ENCODE data around the gene ABHD8.

ABHD8 gene

DNA sequence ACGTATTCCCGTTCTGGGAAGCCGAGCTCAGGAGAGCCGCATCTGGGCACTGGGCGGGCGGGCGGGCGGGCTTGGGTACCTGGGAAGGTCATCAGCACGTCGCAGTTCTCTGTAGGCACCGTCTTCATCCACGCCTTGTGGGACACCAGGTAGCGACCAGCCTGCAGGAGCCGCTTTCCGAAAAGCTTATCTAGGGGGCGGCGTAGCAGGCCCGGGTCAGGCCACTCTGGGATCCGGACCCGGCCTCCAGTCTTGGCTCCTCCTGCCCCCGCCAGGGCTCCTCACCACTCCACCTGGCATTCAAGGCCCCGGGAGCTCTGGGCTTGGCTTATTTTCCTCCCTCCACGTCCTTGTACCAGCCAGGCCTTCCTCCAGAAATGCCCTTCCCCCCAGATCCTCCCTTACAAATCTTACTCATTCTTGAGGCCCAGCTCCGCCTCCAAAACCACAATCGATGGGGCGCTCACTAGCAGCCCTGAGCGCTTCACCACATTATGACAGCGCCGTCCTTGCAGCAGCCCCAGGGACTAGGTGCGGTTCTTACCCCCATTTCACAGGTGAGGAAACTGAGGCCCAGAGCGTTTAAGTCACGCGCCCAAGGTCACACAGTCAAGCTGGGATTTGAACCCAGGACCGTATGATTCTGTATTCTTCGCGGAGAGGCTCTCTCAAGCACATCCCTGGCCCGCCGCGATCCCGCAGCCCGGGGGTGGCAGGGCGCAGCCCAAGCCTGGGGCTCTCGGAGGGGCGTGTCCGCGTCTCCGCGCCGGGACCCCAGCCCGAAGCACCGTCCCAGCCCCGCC, 30.6 kb upstream of the ABHD8 start:
- no peak for FAIRE-seq

DNA sequence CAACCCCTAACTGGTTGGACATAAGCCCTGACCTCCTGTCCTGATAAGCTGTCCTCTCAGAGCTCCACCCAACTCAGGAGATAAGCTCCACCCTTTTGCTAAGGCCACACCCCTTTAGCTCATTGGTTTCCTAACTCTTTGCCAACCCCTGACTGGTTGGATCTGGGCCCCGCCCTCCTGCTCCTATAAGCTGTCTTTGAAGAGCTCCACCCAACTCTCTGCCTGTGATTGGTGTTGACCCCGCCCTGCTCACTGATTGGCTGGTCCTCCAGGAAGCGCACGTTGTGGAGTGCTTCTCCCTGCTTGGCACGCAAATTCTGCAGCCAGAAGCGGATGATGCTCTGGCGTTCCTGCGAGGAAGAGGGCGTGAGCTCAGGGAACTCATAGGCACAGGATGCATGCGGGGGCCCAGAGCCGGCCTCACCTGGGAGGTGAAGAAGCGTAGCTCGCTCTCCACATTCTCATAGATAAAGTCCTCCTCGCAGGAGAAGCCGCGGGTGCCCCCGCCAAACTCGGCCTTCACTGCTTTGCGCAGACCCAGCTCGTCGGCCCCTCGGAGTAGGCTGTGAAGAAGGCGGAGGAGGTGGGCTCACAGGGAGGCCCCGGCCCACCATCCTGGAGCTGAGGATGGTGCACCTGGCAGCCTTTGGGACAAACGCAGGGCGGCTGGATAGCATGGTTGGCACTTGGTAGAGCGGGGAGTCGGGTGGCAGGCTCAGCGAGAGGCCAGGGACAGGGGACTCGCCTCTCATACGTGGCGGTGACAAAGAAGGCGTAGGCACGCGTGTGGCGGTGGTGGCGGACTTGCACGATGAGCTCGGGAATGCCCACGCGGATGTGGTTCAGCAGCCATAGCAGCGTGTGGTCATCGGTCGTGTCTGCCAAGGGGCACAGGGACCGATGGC, 29.7 kb upstream of the ABHD8 start:
- no peak for FAIRE-seq

DNA sequence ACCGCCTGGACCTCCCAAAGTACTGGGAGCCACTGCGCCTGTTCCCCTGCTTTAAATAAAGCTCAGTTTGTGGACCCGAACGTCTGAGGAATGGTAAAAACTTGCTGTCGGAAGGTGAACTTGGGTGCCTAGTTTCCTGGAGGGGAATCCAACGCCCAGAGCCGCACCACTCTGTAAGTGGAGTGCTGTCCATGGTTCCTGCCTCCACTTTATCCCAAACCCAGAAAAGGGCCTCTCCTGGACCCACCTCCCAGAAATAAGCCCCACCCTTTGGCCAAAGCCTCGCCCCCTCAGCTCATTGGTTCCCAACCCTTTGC, 29.1 kb upstream of the ABHD8 start:
- FAIRE-seq, result no peak

DNA sequence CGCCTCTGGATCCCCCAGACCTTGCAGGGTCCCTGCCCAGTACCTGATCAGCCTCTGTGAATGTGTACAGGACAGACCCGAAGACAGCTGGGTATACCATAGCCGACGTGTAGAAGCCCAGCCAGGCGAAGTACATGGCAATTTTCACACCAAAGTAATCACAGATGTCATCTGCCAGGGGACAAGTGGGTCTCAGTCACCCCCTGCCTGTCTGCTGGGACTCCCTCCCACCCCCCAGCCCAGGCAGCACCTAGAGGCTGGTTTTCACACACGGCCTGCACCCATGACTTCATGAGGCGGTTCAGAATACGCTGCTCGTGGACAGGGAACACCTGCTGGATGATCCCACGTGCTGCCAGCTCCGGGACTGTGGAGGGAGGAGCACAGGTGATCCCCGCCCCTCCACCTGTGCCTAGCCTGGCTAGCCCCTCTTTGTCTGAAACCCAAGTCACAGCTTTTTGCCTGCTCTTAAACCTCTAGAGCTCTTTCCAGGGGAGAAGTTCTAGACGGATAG, 27.9 kb upstream of the ABHD8 start:
- no peak for FAIRE-seq

DNA sequence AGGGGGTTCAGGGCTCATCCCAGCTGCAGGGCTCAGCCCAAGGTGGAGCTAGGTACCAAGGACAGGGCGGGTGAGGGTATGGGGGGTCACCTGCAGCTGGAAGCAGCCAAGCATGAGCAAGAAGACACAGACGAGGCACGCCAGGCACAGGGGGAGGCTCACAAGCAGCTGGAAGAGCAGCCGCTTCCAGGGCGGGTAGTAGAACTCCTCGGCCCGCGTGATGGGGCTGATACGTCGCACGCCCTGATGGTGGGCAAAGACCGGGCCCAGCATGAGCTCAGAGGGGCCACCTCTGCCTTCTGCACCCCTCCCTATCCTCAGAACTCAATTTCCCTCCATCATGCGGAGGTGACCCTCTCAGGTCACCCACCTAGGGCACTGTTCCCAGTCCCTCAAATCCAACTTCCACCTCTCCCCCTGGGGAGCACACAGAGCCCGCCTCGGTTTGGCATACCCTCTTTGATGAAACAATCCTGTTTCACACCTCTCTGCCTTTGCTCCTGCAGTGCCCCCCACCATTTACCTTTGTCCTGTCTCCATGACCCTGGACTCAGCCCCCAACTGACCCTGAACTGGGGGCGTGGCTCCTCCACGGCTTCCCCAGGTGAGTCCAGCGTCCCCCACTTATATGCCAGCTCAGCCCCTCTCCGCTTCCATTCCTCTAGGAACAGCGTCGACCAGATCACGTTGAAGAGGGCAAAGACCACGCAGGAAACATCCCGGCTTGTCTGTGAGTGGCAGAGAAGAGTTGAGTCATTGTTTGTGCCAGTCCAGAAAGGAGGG, 27.2 kb upstream of the ABHD8 start:
- FAIRE-seq, result no peak

DNA sequence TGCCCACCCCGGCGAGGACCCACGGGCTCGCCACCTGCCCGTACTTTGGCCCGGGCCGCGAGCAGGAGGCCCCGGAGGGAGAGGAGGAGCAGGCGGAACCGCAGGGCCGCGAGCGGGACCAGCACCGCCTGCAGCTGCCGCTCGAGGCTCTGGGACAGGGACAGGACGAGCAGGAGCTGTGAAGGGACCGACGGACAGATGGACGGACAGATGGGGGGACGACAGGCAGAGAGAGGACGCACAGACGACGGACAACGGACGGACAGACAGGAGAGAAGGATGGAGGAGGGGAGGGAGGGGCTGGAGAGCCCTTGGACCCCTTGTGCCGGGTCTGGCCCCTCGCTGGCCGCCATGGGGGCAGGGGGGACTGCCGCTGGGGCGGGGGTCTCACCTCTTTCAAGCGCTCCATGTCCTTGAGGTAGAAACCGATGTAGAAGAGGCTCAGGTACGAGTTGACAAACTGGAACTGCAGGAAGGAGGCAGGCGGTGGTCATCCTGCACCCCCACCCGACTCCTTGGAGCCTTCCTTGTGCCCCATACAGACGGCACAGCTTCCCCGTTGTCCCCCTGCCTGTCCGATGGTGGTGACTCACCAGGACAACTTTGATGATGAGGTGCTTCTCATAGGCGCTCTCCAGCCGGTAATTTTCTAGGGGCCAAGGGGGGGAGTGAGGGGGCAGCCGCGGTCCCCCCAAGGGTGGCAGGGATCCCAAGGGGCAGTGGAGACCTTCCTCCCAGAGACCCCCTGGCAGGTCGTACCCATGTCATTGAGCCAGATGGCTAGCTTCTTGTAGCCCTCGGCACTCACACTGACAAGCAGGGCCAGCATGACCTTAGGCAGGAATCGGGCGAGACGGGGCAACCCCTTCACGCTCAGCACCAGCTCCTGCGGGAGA, 26.4 kb upstream of the ABHD8 start:
- no peak for FAIRE-seq

DNA sequence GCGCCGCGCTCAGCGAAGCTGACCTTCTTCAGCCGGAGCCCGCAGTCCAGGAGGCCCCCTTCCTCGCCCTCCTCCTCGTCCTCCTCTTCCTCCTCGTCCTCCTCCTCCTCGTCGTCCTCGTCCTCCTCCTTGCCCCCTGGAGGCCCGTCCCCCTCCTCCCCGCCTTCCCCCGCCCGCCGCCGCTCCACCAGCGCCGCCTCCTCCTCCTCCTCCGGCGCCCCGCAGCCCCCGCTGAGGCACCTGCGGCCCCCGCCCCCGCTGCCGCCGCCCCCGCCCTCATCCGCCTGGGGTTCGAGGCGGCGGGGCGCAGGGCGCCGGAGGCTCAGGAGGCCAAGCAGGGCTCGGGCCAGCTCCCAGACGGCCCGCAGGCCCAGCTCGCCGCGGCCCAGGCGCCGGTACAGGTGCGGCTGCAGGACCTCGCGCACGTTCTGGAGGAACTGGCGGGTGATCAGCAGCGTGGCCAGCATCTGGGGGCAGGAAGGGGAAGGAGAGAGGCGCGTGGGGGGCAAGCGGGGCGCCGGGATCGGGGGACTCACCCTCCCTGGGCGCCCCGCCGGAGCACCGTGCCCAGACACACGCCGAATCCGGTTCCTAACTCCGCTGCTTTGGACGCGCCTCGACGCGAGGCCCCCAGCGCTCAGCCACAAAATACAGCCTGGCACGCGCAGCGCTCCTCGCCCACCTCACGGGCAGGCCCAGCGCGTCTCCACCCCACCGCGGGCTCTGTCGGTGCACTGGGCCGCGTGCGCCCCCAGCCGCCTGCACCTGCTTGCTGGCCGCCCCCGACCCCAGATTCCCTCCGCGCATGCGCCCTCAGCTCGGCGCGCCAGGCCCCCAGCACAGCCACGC, 25.5 kb upstream of the ABHD8 start:
- FAIRE-seq, result no peak

DNA sequence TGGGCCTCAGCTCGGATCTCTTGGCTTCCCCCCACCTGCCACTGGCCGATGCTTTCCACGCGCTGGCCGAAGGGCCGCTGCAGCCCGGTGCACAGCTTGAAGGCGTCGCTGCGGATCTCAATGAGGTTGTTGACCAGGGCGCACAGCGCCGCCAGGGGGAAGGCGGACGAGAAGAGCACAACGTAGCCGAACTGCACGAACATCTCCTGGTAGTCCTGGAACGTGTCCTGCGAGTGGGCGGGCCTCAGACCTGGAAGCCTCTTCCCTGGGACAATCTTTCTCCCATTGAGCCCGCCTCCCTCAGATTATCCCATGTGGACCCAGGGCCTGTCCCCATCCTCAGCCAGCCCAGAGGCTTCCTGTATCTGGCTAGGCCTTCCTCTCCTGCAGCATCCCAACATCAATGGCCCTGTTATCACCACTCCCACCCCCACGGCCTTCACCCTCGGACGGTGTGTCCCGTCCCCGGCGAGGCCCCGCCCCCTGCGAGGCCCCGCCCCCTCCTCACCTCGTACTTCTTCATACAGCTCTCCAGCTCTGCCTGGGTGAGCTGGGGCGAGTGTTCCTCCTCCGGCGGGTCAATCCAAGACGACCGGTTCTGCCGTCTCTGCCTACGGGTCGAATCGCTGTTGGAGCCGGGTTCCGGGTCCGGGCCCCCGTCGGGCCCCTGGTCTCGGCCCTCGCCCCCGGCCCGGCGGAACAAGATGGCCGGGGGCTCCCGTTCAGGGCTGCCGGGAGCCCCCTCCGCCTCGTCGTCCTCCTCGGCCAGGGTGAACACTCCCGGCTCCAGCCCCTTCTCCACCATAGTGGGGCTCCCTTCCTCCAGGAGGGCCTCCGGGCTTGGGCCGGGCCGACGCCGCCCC, 24.7 kb upstream of the ABHD8 start:
- no peak for FAIRE-seq

DNA sequence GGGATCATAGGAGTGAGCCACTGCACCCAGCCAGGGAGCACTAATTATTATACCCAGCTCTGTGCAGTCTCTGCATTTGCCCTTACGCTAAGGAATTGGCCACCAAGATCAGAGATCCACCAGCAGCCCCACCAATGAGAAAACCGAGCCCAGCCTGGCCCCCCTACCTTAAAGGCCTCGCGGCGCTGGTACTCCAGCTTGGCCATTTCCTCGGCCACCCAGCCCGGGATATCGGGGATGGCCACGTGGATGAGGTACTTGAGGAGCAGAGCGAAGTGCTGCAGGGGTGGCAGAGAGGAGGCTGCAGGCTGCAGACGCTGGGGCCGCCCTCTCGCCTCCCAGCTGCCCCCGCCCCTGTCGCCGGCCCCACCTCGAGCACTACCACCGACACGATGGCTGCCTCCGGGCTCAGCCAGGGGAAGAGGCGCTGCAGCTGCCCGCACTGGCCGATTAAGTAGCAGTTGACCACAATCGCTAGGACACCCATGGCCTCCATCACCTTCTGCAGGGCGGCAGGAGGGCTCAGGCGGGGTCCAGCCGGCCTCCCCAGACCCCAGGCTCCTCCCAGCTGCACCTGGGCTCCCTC, 23.9 kb upstream of the ABHD8 start:
- FAIRE-seq, result no peak

DNA sequence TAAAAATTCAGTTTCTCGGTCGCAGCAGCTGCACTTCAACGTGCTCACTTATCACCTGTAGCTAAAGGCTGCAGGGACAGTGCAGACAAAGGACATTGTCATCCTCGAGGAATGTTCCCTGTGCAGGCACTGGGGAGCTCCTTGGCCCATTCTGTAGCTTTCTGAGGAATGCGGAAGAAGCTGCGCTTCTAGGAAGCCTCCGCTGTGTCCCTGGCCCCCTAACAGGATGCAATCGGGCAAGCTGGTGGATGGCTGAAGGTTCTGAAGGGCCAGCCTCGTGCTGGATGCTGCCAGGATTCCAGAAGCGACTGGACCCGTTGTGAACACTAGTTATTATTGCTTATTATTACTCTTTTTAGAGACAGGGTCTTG, 23.4 kb upstream of the ABHD8 start:
- FAIRE-seq, result no peak

DNA sequence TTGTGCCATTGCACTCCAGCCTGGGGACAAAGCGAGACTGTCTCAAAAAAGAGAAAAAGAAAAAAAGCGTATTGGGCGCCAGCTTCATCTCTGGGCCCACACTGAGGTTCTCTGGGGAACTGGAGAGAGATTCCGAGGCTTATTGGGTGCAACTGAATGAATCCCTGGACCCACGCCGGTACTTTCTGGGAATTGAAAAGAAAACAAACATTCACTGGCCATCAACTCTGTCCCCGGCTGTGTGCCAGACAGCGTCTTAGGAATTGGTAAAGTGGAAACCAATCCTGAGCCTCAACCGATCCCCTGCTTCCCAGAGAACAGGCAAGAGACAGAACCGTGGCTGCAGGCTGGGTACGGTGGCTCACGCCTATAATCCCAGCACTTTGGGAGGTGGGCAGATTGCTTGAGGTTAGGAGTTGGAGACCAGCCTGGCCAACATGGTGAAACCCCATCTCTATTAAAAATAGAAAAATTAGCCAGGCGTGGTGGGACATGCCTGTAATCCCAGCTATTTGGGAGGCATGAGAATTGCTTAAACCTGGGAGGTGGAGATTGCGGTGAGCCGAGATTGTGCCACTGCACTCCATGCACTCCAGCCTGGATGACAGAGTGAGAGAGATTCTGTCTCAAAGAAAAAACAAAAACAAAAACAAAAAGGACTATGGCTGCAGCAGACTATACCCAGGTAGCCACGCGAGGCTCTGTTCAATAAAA, 22.8 kb upstream of the ABHD8 start:
- no peak for FAIRE-seq

DNA sequence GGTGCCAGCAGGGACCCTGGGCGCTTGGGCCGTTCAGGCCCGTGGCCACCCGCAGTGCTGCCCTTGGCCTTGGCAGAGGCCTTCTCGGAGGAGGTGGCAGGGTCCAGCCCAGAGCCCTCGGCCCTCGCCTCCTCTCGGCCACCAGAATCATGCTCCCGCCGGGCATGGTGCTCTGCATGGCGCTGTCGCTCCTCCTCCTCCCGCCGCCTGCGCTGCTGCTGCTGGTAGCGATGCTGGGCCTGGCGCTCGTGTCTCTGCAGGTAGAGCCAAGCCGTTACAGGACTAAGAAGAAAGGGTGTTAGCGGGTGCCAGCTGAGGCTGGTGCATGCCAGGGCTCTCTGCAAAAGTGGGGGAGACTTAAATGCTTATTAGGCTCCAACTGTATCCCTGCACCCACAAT, 21.9 kb upstream of the ABHD8 start:
- no peak for FAIRE-seq

DNA sequence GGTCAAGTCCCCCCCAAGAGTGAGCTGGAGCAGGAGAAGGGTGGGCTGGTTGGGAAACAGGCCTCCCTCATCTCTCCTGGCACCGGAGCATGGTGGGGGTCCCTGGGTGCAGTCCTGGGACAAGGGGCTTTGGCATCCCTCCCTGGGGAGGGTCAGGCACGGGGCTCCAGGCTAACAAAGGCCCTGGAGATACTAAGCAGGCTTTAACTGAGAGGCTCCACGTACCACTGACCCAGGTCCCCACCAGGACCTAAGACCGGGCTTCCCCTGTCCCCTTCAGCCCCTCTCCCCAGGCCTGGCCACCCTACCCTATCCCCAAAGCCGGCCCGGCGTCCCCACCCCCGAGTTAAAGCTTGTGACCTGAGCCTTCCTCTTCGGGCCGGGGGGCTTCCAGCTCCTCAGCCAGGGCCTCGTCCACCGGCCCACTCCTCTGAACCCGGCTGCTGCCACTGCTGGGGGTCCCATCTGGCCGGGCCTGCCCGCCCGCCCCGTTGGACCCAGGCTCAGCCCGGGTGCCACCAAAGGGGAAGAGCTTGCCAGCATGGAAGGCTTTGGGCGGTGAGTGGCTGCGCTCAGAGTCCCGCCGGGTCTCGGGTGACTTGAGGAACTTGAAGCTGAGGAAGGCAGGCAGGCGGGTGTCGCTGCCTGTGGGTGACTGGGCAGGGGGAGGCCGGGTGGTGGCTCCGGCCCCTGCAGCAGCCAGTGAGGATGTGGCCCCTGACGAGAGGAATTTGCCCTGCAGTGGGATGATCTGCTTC, 21.3 kb upstream of the ABHD8 start:
- no peak for FAIRE-seq

DNA sequence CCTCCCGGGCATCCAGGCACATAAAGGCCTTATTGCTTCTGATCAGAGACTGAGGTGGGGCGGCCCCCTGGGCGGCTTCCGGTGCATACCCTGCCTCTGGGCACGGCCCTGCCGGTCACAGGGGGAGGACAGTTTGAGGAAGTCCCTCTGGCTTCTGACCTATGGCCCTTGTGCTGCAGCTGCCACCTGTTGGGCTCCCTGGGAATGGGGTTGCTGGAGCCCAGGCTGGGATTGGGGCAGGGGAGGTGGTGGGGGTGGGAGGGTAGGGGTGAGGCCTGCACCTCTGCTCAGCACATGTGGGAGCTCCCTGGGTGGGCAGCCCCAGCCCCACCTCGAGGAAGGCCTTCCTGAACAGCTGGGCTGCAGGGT, 20.7 kb upstream of the ABHD8 start:
- FAIRE-seq, result no peak

DNA sequence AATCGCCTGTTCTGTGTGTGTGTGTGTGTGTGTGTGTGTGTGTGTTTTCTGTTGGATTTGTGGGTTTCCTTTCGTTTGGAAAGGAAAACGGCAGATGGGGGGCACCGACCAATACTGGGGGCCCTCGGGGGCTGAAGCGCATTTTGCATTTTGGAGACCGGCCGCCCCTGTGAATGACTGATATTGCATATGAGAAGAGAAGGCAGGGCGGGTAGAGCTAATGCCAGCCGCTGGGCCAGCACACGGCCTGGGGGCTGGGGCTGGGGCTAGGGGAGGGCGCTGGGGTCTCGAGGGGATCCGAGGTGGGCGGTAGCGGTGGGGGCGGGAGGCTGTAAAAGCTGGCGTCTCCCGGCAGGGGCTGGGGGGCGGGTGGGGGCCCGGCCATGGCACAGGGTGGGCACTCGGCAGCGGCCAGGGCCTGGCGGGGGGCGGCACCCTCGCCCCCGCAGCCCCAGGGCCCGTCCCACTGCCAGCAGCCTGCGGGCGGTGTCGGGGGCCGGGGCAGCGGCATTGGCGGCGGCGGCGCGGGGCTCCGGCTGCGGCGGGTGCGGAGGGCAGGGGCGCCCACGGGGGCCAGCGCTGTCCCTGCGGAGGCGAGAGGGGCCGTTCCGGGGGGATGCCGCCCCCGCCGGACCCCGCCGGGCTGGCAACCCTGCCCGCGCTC, 20.2 kb upstream of the ABHD8 start:
- FAIRE-seq, result no peak

DNA sequence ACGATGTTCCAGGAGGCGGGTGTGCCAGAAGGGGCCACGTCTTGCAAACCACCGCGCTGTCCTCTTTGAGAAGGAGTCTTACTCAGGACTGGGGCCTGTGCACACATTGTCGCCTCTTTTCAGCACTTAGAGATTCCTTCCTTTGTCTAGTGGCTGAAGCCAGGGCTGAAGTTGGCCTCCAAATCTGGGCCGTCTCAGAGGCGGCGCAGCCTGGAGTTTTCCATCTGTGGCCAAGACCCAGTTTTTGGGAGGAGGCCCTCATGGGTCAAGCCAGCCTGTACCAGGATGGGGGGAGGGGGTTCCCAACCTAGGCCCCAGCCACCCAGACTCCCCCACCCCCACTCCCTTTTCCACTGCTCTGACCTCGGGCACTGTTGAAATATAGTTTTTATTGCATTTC, 19.6 kb upstream of the ABHD8 start:
- no peak for FAIRE-seq

DNA sequence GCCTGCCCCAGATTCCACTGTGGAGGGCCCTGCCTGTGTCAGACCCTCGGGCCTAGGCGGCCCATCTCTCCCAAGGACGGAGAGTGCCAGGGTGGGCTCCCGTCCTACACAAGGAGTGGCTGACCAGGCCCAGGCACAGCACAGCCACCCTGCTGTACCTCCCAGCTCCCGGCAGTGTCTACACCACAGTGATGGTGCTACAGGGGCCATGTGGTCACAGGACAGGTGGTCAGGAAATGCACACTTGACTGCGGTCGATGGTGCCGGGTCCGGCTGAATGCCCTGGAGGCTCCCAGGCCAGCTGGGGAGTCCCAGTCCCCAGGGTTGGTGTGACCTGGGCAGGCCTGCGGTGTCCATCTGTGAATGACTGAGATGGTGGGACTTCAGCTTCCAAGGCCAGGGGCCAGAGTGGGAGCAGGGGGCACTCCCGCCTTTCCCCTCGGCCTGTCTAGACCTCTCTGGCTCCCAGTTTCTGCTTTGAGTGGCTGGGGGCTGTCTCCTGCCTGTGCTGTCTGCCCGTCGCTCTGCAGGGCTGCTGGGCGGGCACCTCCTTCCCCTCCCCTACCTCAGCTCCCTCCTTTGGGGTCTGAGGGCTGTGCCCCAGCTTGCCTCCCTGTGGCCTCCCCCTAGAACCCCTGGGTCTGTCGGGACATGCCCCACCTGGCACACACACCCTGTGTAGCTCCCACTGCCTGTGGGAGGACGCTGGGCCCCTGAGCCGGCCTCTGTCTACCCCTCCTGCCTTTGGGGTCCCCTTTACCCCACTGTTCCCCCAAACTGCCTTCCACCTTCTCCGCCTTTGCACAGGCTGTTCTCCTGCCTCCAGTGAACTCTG, 18.6 kb upstream of the ABHD8 start:
- no peak for FAIRE-seq
